Fibroblast of villous mesenchyme (primary cell): ENCODE data around the gene AURKAIP1. TPM values are rescaled to one million over a fixed set of nuclear protein-coding genes. Genes with fewer than 3 reads are reported as not detected.

ENCODE experiments used
- DNase-seq: peaks from one replicate; pipeline ENCODE4 v3.0.0-alpha.2; 2010; ENCODE audit warnings: low read depth
- H3K4me3 ChIP-seq: 2 replicates; pipeline ENCODE4 v1.5.1; 2011; ENCODE audit warnings: low read depth, mild to moderate bottlenecking, low read length
- total RNA-seq: library from RNA; depleted of rRNA; stranded (reverse); fragments of >200 nt; gene quantifications from 2 replicates; pipeline ENCODE4 v1.2.3, GENCODE V29; 2012
- TF ChIP-seq, protein P1 (sequence below): IDR thresholded peaks from 2 replicates; pipeline ENCODE4 v1.5.1; 2012; ENCODE audit warnings: low read depth, mild to moderate bottlenecking, low read length; ENCODE audit not compliant: insufficient read depth

Gene AURKAIP1
- total RNA-seq, 1 donor = 94.1 TPM

DNA sequence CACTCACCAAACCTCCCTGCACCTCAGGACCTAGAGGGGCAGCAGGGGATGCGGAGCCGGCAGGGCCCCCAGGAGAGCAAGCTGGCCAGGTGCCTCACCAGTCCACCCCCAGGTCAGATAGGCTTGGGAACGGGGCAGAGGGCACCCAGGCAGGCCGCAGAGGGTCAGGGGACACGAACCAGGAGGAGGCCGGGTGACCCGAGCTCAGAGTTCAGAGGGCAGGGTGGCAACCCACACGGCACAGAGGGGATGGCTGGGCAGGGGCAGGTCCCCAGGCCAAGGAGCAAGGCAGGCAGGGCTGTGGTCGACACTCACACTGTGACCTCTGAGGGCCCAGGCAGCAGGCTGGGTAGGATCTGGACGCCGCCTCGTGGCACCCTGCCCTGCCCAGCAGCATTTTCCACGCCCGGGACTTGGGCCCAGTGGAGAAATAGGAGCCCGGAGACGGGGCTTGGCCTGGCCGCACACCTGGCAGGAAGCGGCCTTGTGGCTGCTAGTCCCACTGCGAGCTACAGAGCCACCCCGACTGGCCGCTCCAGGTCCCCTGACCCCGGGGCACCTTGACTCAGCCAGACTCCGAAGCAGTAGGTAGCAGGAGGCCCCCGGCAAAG, 31.1 kb downstream of the AURKAIP1 start:
- no peak for DNase-seq
- H3K4me3 ChIP-seq = no peak overlapping the region
- TF ChIP-seq, protein P1, sequence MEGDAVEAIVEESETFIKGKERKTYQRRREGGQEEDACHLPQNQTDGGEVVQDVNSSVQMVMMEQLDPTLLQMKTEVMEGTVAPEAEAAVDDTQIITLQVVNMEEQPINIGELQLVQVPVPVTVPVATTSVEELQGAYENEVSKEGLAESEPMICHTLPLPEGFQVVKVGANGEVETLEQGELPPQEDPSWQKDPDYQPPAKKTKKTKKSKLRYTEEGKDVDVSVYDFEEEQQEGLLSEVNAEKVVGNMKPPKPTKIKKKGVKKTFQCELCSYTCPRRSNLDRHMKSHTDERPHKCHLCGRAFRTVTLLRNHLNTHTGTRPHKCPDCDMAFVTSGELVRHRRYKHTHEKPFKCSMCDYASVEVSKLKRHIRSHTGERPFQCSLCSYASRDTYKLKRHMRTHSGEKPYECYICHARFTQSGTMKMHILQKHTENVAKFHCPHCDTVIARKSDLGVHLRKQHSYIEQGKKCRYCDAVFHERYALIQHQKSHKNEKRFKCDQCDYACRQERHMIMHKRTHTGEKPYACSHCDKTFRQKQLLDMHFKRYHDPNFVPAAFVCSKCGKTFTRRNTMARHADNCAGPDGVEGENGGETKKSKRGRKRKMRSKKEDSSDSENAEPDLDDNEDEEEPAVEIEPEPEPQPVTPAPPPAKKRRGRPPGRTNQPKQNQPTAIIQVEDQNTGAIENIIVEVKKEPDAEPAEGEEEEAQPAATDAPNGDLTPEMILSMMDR = no peak

DNA sequence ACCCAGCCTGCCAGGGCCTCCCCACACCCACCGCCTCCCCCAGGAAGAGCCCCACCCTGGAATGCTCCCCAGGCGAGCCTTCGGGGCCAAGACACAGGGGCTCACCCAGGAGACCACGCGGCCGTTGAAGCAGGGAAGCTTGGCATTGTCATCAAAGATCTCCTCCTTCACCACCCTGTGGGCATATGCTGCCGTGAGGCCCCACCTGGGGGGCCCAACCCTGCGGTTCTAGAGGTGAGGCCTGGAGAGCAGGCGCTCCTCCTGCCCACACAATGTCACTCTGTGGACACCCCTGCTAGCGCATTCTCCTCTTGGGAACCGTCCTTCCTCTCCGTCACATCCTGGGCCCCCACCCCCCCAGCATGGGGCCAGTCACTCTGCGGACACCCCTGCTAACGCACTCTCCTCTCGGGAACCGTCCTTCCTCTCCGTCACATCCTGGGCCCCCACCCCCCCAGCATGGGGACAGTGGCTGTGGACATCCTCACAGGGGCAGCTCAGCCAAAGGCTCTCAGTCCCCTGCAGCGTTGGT, 32.4 kb downstream of the AURKAIP1 start:
- no peak for DNase-seq
- no peak overlapping the region for H3K4me3 ChIP-seq
- TF ChIP-seq, protein P1 = no peak

DNA sequence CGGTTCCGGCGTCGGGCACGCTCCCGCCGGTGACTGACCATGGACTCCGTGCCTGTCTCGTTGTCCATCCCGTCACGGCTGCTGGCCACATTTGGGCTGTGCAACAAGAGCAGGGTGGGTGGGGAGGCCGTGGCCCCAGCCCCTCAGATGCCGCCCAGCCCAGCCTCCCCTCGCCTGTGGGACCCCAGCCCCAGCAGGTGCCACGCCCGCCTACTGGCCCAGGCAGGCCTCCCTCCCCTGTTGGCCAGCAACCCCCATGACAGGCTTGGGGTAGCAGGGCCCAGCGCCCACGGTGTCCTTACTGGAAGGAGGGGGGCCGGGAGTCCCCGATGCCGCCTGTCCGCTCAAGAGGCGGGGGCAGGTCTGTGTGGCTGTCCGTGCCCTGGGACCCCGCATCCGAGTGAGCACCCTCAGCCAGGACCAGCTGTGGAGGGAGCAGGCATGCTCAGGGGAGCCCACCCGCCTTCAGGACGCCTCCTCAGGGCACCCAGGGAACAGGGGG, 32.9 kb downstream of the AURKAIP1 start:
- DNase-seq = no peak
- TF ChIP-seq, protein P1 = no peak
- no peak overlapping the region for H3K4me3 ChIP-seq

DNA sequence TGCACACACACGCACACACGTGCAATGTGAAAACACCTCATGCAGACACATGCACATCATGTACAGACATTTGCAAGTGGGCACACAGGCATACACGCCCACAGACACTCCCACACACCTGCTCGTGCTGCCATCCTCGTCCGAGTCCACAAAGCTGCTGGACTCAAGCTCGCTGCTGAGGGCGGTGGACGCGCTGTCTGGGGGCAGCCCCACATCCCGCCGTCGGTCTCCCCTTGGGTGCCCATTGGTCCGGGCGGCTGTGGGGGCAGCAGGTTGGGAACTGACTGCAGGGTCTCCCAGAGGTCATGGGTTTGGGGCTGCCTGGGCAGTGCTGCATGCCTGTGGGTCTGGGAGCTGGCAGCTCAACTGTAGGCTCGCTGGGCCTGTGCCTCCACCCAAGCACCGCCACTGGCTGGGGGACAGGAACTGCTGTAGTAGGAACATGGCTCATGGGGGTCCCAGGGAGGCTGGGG, 33.4 kb downstream of the AURKAIP1 start:
- no peak for DNase-seq

DNA sequence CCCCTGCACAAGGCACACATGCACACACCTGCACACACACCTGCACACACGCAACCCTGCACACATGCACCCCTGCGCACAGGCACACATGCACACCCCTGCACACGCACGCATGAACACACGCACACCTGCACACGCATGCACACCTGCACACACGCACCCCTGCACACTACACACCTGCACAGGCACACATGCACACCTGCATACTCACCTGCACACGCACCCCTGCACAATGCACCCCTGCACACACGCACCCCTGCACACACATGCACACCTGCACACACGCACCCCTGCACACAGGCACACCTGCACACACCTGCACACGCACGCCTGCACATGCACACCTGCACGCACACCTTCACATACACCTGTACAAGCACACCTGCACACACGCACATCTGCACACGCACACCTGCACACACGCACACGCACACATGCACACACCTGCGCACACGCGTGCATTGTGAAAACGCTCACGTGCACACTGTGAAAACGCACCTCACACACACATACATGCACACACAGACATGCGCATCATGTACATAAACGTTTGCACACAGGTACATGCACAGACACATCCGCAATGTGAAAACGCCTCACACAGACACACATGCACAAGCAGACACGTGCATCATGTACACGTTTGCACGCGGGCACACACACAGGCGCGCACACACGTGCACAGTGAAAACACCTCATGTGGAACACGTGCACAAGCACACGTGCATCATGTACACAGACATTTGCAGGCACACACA, 34.0 kb downstream of the AURKAIP1 start:
- H3K4me3 ChIP-seq = no peak overlapping the region
- DNase-seq = no peak
- TF ChIP-seq, protein P1 = no peak

More for the DNA sequence above, 33.4 kb downstream of the AURKAIP1 start:
- TF ChIP-seq, protein P1 = no peak
- H3K4me3 ChIP-seq = no peak overlapping the region

DNA sequence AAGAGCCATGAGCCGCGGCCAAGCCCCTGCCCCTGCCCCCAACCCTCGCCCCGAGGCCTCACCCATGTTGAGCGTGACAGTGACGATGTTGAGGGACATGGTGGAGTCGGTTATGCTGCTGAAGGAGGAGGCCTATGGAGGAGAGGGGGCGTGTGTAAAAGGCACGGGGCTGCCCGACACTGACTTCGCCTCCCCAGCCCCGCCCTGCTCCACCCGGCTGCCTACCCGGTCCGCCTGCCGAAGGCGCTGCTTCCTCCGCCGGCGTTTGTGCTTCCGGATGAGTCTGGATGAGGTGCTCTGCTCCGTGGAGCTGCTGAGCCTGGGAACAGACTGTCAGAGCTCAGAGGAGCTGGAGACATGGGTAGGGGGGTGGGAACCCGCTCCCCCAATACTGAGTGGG, 34.8 kb downstream of the AURKAIP1 start:
- TF ChIP-seq, protein P1 = no peak
- no peak overlapping the region for H3K4me3 ChIP-seq
- no peak for DNase-seq
